DOHH2 (cell line): Measurements from ENCODE around the gene DERA.

Experiments used
- H3F3A ChIP-seq: fragments of 200-600 bp; sonication (generic), shearing (Covaris generic); 2 replicates; pipeline ENCODE4 v1.6.0; 2016; ENCODE audit warnings: antibody characterized with exemption, mild to moderate bottlenecking; ENCODE audit not compliant: control insufficient read depth, insufficient read depth
- H3K27ac ChIP-seq: fragments of 200-600 bp; sonication (generic); 2 replicates; pipeline ENCODE4 v1.5.1; 2014; ENCODE audit warnings: low read depth, mild to moderate bottlenecking, low read length, moderate library complexity
- H3K27me3 ChIP-seq: fragments of 200-600 bp; sonication (generic); 2 replicates; pipeline ENCODE4 v1.6.1; 2014; ENCODE audit warnings: mild to moderate bottlenecking, low read length, mixed read lengths; ENCODE audit not compliant: control insufficient read depth
- H3K36me3 ChIP-seq: fragments of 200-600 bp; sonication (generic); 2 replicates; pipeline ENCODE4 v1.6.1; 2014; ENCODE audit warnings: mild to moderate bottlenecking, low read length, moderate library complexity, mixed read lengths; ENCODE audit not compliant: control insufficient read depth
- H3K4me1 ChIP-seq: fragments of 200-600 bp; sonication (generic); 2 replicates; pipeline ENCODE4 v1.6.1; 2014; ENCODE audit warnings: mild to moderate bottlenecking, low read length, mixed read lengths; ENCODE audit not compliant: control insufficient read depth
- H3K4me2 ChIP-seq: fragments of 200-600 bp; sonication (generic); 2 replicates; pipeline ENCODE4 v1.6.0; 2014; ENCODE audit warnings: mild to moderate bottlenecking, low read length, moderate library complexity
- H3K4me3 ChIP-seq: fragments of 200-600 bp; sonication (generic); 2 replicates; pipeline ENCODE4 v1.5.1; 2014; ENCODE audit warnings: mild to moderate bottlenecking, low read length, mixed read lengths
- H3K79me2 ChIP-seq: fragments of 200-600 bp; sonication (generic); 2 replicates; pipeline ENCODE4 v1.6.1; 2014; ENCODE audit warnings: mild to moderate bottlenecking, low read length, mixed read lengths; ENCODE audit not compliant: control insufficient read depth
- H3K9me2 ChIP-seq: fragments of 200-600 bp; sonication (generic); replicated peaks from 2 replicates; pipeline ENCODE4 v1.6.1; 2014; ENCODE audit warnings: mild to moderate bottlenecking, low read length, mixed read lengths; ENCODE audit not compliant: control insufficient read depth
- H3K9me3 ChIP-seq: fragments of 200-600 bp; sonication (generic); 2 replicates; pipeline ENCODE4 v1.6.1; 2014; ENCODE audit warnings: antibody characterized with exemption, low read length, mixed read lengths; ENCODE audit not compliant: control insufficient read depth, insufficient read depth
- H4K20me1 ChIP-seq: fragments of 200-600 bp; sonication (generic); 2 replicates; pipeline ENCODE4 v1.6.0; 2014; ENCODE audit warnings: low read depth, mild to moderate bottlenecking, antibody characterized with exemption, low read length, moderate library complexity; ENCODE audit not compliant: control insufficient read depth, insufficient read depth
- EZH2phosphoT487 ChIP-seq: fragments of 200-600 bp; sonication (generic); IDR thresholded peaks from 2 replicates; pipeline ENCODE4 v1.6.1; 2017; ENCODE audit warnings: borderline replicate concordance, mild to moderate bottlenecking, antibody characterized with exemption, low read length, moderate library complexity, mixed read lengths
- TF ChIP-seq, protein P1 (sequence below): fragments of 200-600 bp; sonication (generic); IDR thresholded peaks from one replicate; pipeline ENCODE4 v1.5.1; 2014; ENCODE audit warnings: antibody characterized with exemption, mild to moderate bottlenecking, low read depth, low read length; ENCODE audit not compliant: poor library complexity, severe bottlenecking

DERA gene

DNA sequence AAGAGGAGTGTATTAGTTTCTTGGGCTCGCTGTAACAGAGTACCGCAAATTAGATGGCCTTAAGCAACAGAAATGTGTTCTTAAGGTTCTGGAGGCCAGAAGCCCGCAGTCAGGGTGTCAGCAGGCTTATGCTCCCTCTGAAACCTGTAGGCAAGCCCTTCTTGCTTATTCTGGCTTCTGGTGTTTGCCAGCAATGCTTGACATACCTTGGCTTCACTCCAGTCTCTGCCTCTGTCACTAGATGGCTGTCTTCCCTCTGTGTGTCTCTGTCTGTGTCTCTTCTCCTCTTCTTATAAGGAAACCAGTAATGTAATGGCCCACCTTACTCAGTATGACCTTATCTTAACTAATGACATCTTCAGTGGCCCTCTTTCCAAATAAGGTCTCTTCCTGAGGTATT lies 85.1 kb downstream of the DERA start:
- H3K9me3 ChIP-seq = no peaks in the 10 kb centered on the region
- TF ChIP-seq, protein P1, sequence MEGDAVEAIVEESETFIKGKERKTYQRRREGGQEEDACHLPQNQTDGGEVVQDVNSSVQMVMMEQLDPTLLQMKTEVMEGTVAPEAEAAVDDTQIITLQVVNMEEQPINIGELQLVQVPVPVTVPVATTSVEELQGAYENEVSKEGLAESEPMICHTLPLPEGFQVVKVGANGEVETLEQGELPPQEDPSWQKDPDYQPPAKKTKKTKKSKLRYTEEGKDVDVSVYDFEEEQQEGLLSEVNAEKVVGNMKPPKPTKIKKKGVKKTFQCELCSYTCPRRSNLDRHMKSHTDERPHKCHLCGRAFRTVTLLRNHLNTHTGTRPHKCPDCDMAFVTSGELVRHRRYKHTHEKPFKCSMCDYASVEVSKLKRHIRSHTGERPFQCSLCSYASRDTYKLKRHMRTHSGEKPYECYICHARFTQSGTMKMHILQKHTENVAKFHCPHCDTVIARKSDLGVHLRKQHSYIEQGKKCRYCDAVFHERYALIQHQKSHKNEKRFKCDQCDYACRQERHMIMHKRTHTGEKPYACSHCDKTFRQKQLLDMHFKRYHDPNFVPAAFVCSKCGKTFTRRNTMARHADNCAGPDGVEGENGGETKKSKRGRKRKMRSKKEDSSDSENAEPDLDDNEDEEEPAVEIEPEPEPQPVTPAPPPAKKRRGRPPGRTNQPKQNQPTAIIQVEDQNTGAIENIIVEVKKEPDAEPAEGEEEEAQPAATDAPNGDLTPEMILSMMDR = peak; percentile 24
- TF ChIP-seq EZH2phosphoT487 = no peak
- no peak overlapping the region for H3K27ac ChIP-seq
- peaks cover 23% of the 10 kb centered on the region for H3K36me3 ChIP-seq
- peaks cover 82% of the 10 kb centered on the region for H3K79me2 ChIP-seq
- H3K4me3 ChIP-seq = no peak overlapping the region
- no peaks in the 10 kb centered on the region for H3F3A ChIP-seq
- no peaks in the 10 kb centered on the region for H4K20me1 ChIP-seq
- no peak overlapping the region for H3K4me2 ChIP-seq
- no peaks in the 10 kb centered on the region for H3K27me3 ChIP-seq
- peaks cover 13% of the 10 kb centered on the region for H3K4me1 ChIP-seq
- no peaks in the 10 kb centered on the region for H3K9me2 ChIP-seq

DNA sequence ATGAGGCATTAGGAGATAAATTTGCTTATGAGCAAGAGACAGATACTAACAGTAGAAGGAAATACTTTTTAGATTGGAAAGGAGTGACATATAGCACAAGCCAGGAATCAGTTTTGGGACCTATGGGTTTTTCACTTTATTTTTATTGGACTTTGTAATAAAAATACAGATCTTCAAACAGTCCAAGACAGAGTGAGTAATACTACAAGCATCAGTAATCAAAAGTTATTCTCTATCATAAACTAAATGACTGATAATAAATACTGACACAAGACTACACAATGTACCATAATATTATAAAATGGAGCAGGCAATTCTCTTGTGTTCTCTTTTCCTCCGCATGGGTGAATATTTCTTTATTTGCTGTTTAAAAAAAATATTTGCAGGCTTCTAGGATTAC lies 85.8 kb downstream of the DERA start:
- Histone ChIP-seq H3F3A (no peaks in the 10 kb centered on the region), H3K9me3 (no peaks in the 10 kb centered on the region), H4K20me1 (no peaks in the 10 kb centered on the region), H3K36me3 (peaks cover 18% of the 10 kb centered on the region), H3K27ac (no peak overlapping the region), H3K4me1 (peaks cover 13% of the 10 kb centered on the region), H3K4me3 (no peak overlapping the region), H3K9me2 (no peaks in the 10 kb centered on the region), H3K4me2 (no peak overlapping the region), H3K27me3 (no peaks in the 10 kb centered on the region), H3K79me2 (peaks cover 75% of the 10 kb centered on the region)
- TF ChIP-seq, protein P1 = no peak
- TF ChIP-seq EZH2phosphoT487 = no peak

DNA sequence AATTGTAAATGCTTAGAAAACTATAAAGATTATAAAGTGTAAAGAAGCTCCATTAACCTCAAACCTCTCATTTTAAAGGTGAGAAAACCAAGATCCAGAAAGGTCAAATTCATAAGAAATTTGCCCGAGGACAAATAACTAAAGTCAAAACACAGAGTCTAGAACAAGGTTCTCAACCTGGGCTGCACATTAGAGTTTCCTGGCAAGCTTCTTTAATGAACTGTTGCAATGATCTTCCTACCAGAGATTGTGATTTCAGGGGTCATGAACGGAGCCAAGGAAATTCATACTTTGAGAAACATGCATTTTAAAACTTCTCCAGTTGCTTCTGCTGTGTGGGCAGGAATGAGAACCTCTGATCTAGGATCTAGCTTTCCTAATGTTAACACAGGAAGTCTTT lies 86.8 kb downstream of the DERA start:
- H3K4me3 ChIP-seq = no peak overlapping the region
- peaks cover 13% of the 10 kb centered on the region for H3K4me1 ChIP-seq
- peaks cover 12% of the 10 kb centered on the region for H3K36me3 ChIP-seq
- no peaks in the 10 kb centered on the region for H3F3A ChIP-seq
- H3K4me2 ChIP-seq = no peak overlapping the region
- H3K9me3 ChIP-seq = no peaks in the 10 kb centered on the region
- no peak overlapping the region for H3K27ac ChIP-seq
- H3K79me2 ChIP-seq = peaks cover 71% of the 10 kb centered on the region
- TF ChIP-seq, protein P1 = no peak
- no peak for TF ChIP-seq EZH2phosphoT487
- H4K20me1 ChIP-seq = no peaks in the 10 kb centered on the region
- H3K27me3 ChIP-seq = no peaks in the 10 kb centered on the region
- H3K9me2 ChIP-seq = no peaks in the 10 kb centered on the region

DNA sequence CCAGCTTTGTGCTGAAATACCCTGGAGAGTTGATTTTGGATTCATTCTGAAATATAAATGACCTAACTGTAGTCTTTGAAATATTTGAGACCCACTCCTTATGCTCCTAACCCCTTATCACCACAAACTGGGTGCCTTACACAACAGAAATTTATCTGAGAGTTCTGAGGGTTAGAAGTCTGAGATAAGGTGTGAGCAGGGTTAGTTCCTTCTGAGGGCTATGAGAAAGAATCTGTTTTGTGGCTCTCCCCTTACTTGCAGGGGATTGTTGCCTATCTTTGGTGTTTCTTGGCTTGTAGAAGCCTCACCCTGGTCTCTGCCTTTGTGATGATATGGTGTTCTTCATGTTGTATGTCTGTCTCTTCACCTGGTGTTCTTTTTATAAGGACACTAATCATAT lies 91.7 kb downstream of the DERA start:
- H3K9me2 ChIP-seq = no peaks in the 10 kb centered on the region
- no peak overlapping the region for H3K27ac ChIP-seq
- no peaks in the 10 kb centered on the region for H3K27me3 ChIP-seq
- no peak overlapping the region for H3K4me3 ChIP-seq
- H3K79me2 ChIP-seq = peaks cover 56% of the 10 kb centered on the region
- H3F3A ChIP-seq = no peaks in the 10 kb centered on the region
- H3K4me2 ChIP-seq = no peak overlapping the region
- H3K9me3 ChIP-seq = no peaks in the 10 kb centered on the region
- H3K36me3 ChIP-seq = peaks cover 25% of the 10 kb centered on the region
- TF ChIP-seq, protein P1 = no peak
- no peak for TF ChIP-seq EZH2phosphoT487
- H3K4me1 ChIP-seq = peaks cover 19% of the 10 kb centered on the region
- H4K20me1 ChIP-seq = no peaks in the 10 kb centered on the region
